Rectal smooth muscle tissue (tissue), 1 donor: ENCODE data around the gene MED27.
"Not testable (repeated sequence)": the region's sequence is repeated elsewhere in the genome, so short reads cannot be mapped to it uniquely, and the experiment has no call there.

Source experiments
- H3K27ac ChIP-seq: one replicate; pipeline ENCODE4 v1.7.0; 2013; ENCODE audit warnings: low read depth, low read length, inconsistent platforms
- H3K27me3 ChIP-seq: one replicate; pipeline ENCODE4 v1.7.0; 2013; ENCODE audit warnings: low read length; ENCODE audit not compliant: control insufficient read depth, insufficient read depth
- H3K36me3 ChIP-seq: one replicate; pipeline ENCODE4 v1.7.0; 2013; ENCODE audit warnings: low read length; ENCODE audit not compliant: control insufficient read depth, insufficient read depth
- H3K4me1 ChIP-seq: one replicate; pipeline ENCODE4 v1.7.0; 2013; ENCODE audit warnings: low read length; ENCODE audit not compliant: control insufficient read depth, insufficient read depth
- H3K4me3 ChIP-seq: one replicate; pipeline ENCODE4 v1.7.0; 2013; ENCODE audit warnings: low read length
- H3K9ac ChIP-seq: one replicate; pipeline ENCODE4 v1.7.0; 2013; ENCODE audit warnings: low read length

MED27 gene

GRCh38 chr9:131925677-131926177 lies 153.9 kb downstream of the MED27 start:
- Histone ChIP-seq H3K9ac (no peak overlapping the region), H3K27ac (no peak overlapping the region), H3K4me1 (no peaks in the 10 kb centered on the region), H3K36me3 (no peaks in the 10 kb centered on the region), H3K4me3 (no peak overlapping the region), H3K27me3 (no peaks in the 10 kb centered on the region)

- H3K27ac ChIP-seq = no peak overlapping the region
- H3K36me3 ChIP-seq = no peaks in the 10 kb centered on the region
- no peaks in the 10 kb centered on the region for H3K4me1 ChIP-seq
- H3K4me3 ChIP-seq = no peak overlapping the region
- no peak overlapping the region for H3K9ac ChIP-seq
- H3K27me3 ChIP-seq = no peaks in the 10 kb centered on the region
Measured at GRCh38 chr9:131923766-131924165, 155.9 kb downstream of the MED27 start.

- Histone ChIP-seq H3K27me3 (no peaks in the 10 kb centered on the region), H3K36me3 (no peaks in the 10 kb centered on the region), H3K27ac (no peak overlapping the region)
Measured at GRCh38 chr9:131923132-131923671, 156.5 kb downstream of the MED27 start.

GRCh38 chr9:131921635-131922034 lies 158.0 kb downstream of the MED27 start:
- H3K4me3 ChIP-seq, H3K9ac ChIP-seq, H3K27ac ChIP-seq, H3K27me3 ChIP-seq, H3K36me3 ChIP-seq, H3K4me1 ChIP-seq: not testable (repeated sequence)

More at GRCh38 chr9:131923132-131923671, 156.5 kb downstream of the MED27 start:
- Histone ChIP-seq H3K4me1 (no peaks in the 10 kb centered on the region), H3K4me3 (no peak overlapping the region), H3K9ac (no peak overlapping the region)

- Histone ChIP-seq H3K9ac (no peak overlapping the region), H3K27me3 (no peaks in the 10 kb centered on the region), H3K4me3 (no peak overlapping the region), H3K36me3 (no peaks in the 10 kb centered on the region), H3K27ac (no peak overlapping the region), H3K4me1 (no peaks in the 10 kb centered on the region)
Measured at GRCh38 chr9:131919216-131919615, 160.5 kb downstream of the MED27 start.

- Histone ChIP-seq H3K36me3 (no peaks in the 10 kb centered on the region), H3K27me3 (no peaks in the 10 kb centered on the region), H3K27ac (no peak overlapping the region), H3K4me3 (no peak overlapping the region), H3K9ac (no peak overlapping the region), H3K4me1 (no peaks in the 10 kb centered on the region)
Measured at GRCh38 chr9:131918481-131918880, 161.2 kb downstream of the MED27 start.

- H3K36me3 ChIP-seq = no peaks in the 10 kb centered on the region
- no peak overlapping the region for H3K9ac ChIP-seq
- H3K4me1 ChIP-seq = no peaks in the 10 kb centered on the region
- no peak overlapping the region for H3K4me3 ChIP-seq
- no peaks in the 10 kb centered on the region for H3K27me3 ChIP-seq
- H3K27ac ChIP-seq = no peak overlapping the region
Measured at GRCh38 chr9:131917009-131917408, 162.7 kb downstream of the MED27 start.

GRCh38 chr9:131915181-131915580 lies 164.5 kb downstream of the MED27 start:
- no peak overlapping the region for H3K9ac ChIP-seq
- no peak overlapping the region for H3K27ac ChIP-seq
- no peaks in the 10 kb centered on the region for H3K27me3 ChIP-seq
- no peaks in the 10 kb centered on the region for H3K36me3 ChIP-seq
- no peaks in the 10 kb centered on the region for H3K4me1 ChIP-seq
- H3K4me3 ChIP-seq = no peak overlapping the region

GRCh38 chr9:131912671-131913070 lies 167.0 kb downstream of the MED27 start:
- Histone ChIP-seq H3K4me1 (no peaks in the 10 kb centered on the region), H3K27ac (no peak overlapping the region), H3K27me3 (no peaks in the 10 kb centered on the region), H3K4me3 (no peak overlapping the region), H3K36me3 (no peaks in the 10 kb centered on the region), H3K9ac (no peak overlapping the region)

- Histone ChIP-seq H3K4me1 (no peaks in the 10 kb centered on the region), H3K27ac (no peak overlapping the region), H3K9ac (no peak overlapping the region), H3K4me3 (no peak overlapping the region), H3K36me3 (no peaks in the 10 kb centered on the region), H3K27me3 (no peaks in the 10 kb centered on the region)
Measured at GRCh38 chr9:131912069-131912468, 167.6 kb downstream of the MED27 start.

GRCh38 chr9:131910572-131910971 lies 169.1 kb downstream of the MED27 start:
- H3K9ac ChIP-seq = no peak overlapping the region
- no peaks in the 10 kb centered on the region for H3K36me3 ChIP-seq
- no peaks in the 10 kb centered on the region for H3K27me3 ChIP-seq
- H3K4me1 ChIP-seq = no peaks in the 10 kb centered on the region
- no peak overlapping the region for H3K27ac ChIP-seq
- H3K4me3 ChIP-seq = no peak overlapping the region

- Histone ChIP-seq H3K27ac (no peak overlapping the region), H3K4me3 (no peak overlapping the region), H3K4me1 (no peaks in the 10 kb centered on the region), H3K9ac (no peak overlapping the region), H3K27me3 (no peaks in the 10 kb centered on the region), H3K36me3 (no peaks in the 10 kb centered on the region)
Measured at GRCh38 chr9:131905144-131905543, 174.5 kb downstream of the MED27 start.
